ENCODE data around the gene SERPINH1.

Gene SERPINH1

DNA sequence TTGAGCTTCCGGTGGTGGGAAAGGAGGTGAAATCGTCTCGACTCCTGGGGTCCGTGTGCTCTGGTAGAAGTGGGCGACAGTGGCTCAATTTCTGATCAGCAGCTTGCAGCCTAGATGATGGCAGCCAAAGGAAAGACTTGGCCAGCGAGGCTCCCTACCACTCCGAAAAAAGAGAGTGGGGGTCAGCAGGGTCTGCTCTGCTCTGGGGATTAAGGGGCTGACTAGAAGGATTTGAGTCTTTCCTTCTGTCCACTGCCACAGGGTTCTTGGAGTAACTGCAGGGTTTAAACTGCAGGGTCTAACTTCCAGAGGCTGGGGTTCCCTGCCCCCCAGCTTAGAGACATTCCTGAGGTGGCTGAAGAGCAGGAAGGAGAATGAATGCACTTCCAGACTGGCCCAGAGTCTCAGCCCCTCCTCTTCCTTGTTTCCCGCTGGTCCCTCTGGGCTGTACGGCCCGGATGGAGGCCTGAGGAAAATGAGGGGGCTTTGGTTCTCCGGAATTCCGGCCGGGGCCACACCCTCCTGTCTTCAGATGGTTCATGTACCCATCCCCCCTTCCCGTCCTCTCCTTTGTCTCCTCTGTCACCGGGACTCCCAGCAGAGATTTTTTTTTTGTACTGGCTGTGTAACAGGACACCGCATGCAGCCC, 907 bp downstream of the SERPINH1 start:
- TF ChIP-seq, protein P1, sequence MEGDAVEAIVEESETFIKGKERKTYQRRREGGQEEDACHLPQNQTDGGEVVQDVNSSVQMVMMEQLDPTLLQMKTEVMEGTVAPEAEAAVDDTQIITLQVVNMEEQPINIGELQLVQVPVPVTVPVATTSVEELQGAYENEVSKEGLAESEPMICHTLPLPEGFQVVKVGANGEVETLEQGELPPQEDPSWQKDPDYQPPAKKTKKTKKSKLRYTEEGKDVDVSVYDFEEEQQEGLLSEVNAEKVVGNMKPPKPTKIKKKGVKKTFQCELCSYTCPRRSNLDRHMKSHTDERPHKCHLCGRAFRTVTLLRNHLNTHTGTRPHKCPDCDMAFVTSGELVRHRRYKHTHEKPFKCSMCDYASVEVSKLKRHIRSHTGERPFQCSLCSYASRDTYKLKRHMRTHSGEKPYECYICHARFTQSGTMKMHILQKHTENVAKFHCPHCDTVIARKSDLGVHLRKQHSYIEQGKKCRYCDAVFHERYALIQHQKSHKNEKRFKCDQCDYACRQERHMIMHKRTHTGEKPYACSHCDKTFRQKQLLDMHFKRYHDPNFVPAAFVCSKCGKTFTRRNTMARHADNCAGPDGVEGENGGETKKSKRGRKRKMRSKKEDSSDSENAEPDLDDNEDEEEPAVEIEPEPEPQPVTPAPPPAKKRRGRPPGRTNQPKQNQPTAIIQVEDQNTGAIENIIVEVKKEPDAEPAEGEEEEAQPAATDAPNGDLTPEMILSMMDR (IDR thresholded peaks at IDR 0.05; ENCODE audit: low read depth, low read length, missing control alignments), result no peak
- H3K4me3 ChIP-seq (ENCODE audit: low read depth, low read length), result peak overlapping the region; percentile 79
- no peak for DNase-seq (ENCODE audit: low read depth)

DNA sequence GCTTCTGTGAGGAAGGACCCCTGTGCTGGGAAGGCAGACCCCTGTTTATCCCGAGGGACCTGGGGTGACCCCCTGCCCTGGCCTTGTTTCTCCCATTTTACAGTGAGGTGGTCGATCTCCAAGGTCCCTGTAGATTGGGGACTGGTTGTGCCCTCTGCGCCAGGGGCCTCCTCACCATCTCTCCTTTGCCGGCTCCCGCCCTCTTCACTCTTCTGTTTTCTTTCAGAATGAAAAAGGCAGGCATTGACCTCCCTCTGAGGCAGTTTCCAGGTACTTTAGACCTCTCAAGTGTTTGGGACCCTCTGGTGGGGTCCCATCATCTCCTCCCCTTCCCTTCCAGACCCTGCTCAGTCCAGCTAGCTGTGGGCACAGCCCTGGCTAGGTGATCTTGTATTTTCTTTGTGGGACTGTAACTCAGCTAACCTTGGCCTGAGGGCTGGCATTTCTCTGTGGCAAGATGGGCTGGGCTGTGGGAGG, 1.5 kb downstream of the SERPINH1 start:
- H3K4me3 ChIP-seq (ENCODE audit: low read depth, low read length), result peak overlapping the region; percentile 79
- TF ChIP-seq, protein P1 (IDR thresholded peaks at IDR 0.05; ENCODE audit: low read depth, low read length, missing control alignments), result no peak
- DNase-seq (ENCODE audit: low read depth), result no peak

DNA sequence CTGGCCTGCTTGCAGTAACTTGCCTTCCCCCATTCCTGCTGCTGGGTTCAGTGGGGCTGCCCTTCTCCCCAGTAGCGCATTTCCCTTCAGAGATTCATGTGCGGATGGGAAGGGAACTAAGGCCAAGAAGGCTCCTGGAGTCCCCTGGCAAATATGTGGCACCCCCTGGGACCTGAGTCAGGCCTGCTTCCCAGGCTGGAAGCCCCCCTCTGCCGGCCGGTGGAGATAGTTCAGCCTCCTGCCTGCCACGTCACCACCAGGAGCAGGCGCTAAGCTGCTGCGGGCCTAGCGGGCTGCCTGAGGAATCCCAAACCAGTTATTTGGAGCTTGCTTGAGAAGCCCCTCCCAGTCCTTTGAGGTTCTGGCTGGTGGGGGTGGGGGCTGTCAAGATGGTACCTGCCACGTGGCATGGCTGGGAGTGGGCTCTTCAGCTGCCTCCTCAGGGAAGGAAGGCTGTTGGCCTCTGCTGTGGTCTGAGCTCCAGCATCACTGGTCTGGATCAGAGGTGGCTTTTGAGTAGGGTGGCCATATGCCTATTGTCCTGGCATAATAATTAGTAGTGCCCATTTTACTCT, 2.0 kb downstream of the SERPINH1 start:
- TF ChIP-seq, protein P1 (IDR thresholded peaks at IDR 0.05; ENCODE audit: low read depth, low read length, missing control alignments), result no peak
- no peak overlapping the region for H3K4me3 ChIP-seq (ENCODE audit: low read depth, low read length)
- no peak for DNase-seq (ENCODE audit: low read depth)

DNA sequence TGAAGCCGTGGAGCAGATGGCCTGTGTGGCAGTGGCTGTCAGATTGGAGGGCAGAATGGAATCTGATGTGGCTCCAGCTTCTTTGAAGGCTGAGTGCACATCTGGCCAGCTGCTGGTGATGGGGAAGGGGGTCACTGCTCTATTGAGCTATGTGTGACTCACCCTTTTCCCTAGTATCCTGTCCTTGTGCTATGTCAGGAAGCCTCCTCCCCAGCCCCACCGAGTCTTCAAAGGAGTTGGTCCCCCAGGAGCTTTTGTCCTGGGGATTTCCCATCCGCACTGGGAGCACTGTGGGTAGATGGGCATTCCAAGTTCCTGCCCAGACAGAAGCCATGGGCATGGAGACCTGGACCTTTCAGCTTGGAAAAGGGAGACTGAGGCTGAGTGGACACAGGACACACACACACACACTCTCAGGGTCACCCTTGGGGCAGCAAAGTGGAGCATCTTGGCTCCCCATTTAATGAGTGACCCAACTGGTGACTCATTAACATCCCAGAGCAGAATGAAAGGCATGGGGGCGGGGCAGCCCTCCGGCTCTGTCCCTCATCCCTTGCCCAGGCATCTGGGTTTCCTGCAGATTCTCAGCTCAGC, 3.3 kb downstream of the SERPINH1 start:
- H3K4me3 ChIP-seq (ENCODE audit: low read depth, low read length), result no peak overlapping the region
- TF ChIP-seq, protein P1 (IDR thresholded peaks at IDR 0.05; ENCODE audit: low read depth, low read length, missing control alignments), result no peak
- no peak for DNase-seq (ENCODE audit: low read depth)

DNA sequence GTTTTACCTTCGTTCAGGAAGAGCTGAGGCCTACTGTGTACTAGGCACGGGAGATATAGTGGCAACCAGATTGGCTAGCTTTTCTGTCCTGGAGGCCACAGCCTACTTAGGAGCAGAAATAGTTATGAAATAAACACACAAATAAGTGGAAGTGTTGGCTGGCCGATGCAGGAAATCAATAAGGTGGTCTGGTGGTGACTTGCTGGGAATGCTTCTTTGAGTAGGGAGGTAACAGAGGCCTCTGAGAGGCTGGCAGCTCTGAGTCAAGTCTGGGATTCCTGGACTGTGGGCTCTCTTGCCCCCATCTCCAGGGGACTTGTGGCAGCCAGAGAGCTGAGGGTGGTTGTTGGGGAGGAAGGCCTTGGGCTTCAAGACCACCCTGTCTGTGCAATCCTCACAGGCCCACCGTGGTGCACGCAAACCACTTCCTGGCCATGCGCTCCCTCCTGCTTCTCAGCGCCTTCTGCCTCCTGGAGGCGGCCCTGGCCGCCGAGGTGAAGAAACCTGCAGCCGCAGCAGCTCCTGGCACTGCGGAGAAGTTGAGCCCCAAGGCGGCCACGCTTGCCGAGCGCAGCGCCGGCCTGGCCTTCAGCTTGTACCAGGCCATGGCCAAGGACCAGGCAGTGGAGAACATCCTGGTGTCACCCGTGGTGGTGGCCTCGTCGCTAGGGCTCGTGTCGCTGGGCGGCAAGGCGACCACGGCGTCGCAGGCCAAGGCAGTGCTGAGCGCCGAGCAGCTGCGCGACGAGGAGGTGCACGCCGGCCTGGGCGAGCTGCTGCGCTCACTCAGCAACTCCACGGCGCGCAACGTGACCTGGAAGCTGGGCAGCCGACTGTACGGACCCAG, 4.1 kb downstream of the SERPINH1 start:
- TF ChIP-seq, protein P1 (IDR thresholded peaks at IDR 0.05; ENCODE audit: low read depth, low read length, missing control alignments), result no peak
- DNase-seq (ENCODE audit: low read depth), result no peak
- H3K4me3 ChIP-seq (ENCODE audit: low read depth, low read length), result no peak overlapping the region

DNA sequence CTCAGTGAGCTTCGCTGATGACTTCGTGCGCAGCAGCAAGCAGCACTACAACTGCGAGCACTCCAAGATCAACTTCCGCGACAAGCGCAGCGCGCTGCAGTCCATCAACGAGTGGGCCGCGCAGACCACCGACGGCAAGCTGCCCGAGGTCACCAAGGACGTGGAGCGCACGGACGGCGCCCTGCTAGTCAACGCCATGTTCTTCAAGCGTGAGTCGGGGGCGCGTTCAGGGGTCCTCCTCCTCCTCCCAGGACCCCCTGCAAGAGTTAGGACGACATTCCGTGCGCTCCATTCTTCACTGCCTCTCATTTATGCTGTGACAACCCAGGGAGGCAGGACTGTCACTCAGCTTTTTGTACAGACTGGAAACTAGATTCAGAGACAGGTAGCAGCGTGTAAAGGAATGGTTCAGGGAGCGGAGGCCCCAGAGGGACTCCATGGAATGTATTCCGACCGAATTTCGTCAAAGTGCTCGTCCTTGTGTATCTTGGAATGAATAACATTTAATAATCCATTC, 4.8 kb downstream of the SERPINH1 start:
- TF ChIP-seq, protein P1 (IDR thresholded peaks at IDR 0.05; ENCODE audit: low read depth, low read length, missing control alignments), result no peak
- no peak for DNase-seq (ENCODE audit: low read depth)
- H3K4me3 ChIP-seq (ENCODE audit: low read depth, low read length), result no peak overlapping the region
